ENCODE data around the gene PRRG1. TPM values are rescaled to one million over a fixed set of nuclear protein-coding genes. Genes with fewer than 3 reads are reported as not detected.

The PRRG1 gene
- total RNA-seq, 1 experiment from 2014 or later: 9.0 TPM

- no peak overlapping the region for H3K4me2 ChIP-seq (ENCODE audit: insufficient read depth, insufficient read length, low read length)
- no peak overlapping the region for H3K23ac ChIP-seq (ENCODE audit: insufficient read length, low read depth, low read length)
- H2BK20ac ChIP-seq (ENCODE audit: low read depth, low read length, poor library complexity, severe bottlenecking): no peak overlapping the region
- H3K4ac ChIP-seq (ENCODE audit: low read depth, low read length): no peak overlapping the region
- no peak overlapping the region for H4K91ac ChIP-seq (ENCODE audit: insufficient read length, low read depth, low read length)
- H2AK5ac ChIP-seq (ENCODE audit: insufficient read length, low read length): no peak overlapping the region
- no peak overlapping the region for H4K5ac ChIP-seq (ENCODE audit: insufficient read length, low read depth, low read length)
- 0 out of 2 replicates have a peak, but pooled peaks cover 1% of the 10 kb centered on the region for H3K79me2 ChIP-seq (ENCODE audit: insufficient read depth, low read length)
- no peak overlapping the region for H3T11ph ChIP-seq (ENCODE audit: low read length)
- Mint-ChIP-seq H3K27ac (no peak overlapping the region), H3K4me3 (no peak overlapping the region), H3K4me1 (no peaks in the 10 kb centered on the region), H3K27me3 (ENCODE audit: low read depth) (no peaks in the 10 kb centered on the region), H3K9me3 (peaks cover 16 to 30% of the 10 kb centered on the region in 2 experiments; a peak in 4 of 5 replicates), H3K36me3 (ENCODE audit: insufficient read depth in 1 of 3, low read depth in 3 of 3) (peaks cover 0 to 4% (median 2%) of the 10 kb centered on the region in 3 experiments; a peak in 1 of 7 replicates)
- H3K9me3 ChIP-seq (ENCODE audit: control insufficient read depth, low read depth, low read length): no peaks in the 10 kb centered on the region
- no peaks in the 10 kb centered on the region for H4K20me1 ChIP-seq (ENCODE audit: control insufficient read depth, insufficient read depth, insufficient read length)
- no peak overlapping the region for H2BK5ac ChIP-seq (ENCODE audit: insufficient read length, low read length)
- H2BK15ac ChIP-seq (ENCODE audit: low read depth, low read length): no peak overlapping the region
- no peak for DNase-seq
- H2BK120ac ChIP-seq (ENCODE audit: low read depth, low read length, poor library complexity, severe bottlenecking): no peak overlapping the region
- H3K27ac ChIP-seq (ENCODE audit: insufficient read length, low read depth, low read length): no peak overlapping the region
- TF ChIP-seq, protein P1, sequence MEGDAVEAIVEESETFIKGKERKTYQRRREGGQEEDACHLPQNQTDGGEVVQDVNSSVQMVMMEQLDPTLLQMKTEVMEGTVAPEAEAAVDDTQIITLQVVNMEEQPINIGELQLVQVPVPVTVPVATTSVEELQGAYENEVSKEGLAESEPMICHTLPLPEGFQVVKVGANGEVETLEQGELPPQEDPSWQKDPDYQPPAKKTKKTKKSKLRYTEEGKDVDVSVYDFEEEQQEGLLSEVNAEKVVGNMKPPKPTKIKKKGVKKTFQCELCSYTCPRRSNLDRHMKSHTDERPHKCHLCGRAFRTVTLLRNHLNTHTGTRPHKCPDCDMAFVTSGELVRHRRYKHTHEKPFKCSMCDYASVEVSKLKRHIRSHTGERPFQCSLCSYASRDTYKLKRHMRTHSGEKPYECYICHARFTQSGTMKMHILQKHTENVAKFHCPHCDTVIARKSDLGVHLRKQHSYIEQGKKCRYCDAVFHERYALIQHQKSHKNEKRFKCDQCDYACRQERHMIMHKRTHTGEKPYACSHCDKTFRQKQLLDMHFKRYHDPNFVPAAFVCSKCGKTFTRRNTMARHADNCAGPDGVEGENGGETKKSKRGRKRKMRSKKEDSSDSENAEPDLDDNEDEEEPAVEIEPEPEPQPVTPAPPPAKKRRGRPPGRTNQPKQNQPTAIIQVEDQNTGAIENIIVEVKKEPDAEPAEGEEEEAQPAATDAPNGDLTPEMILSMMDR (conservative IDR thresholded peaks at IDR 0.05): no peak
- no peak overlapping the region for H3K18ac ChIP-seq (ENCODE audit: insufficient read length, low read depth, low read length)
- no peaks in the 10 kb centered on the region for H3K79me1 ChIP-seq (ENCODE audit: insufficient read depth, low read depth, low read length, poor library complexity, severe bottlenecking)
- no peak overlapping the region for H3K9ac ChIP-seq (ENCODE audit: extremely low read depth, insufficient read length, low read length)
- WGBS (ENCODE audit: extremely low coverage, insufficient read length, low lambda C conversion rate): no CpG with 5 or more reads among the region's 3 CpGs
- no peak overlapping the region for H4K8ac ChIP-seq (replicated peaks; ENCODE audit: insufficient read length, low read depth, low read length)
- no peak overlapping the region for H3K14ac ChIP-seq (ENCODE audit: insufficient read depth, low read length)
- H3K4me1 ChIP-seq (ENCODE audit: insufficient read depth, low read length): no peaks in the 10 kb centered on the region
- H3K56ac ChIP-seq (ENCODE audit: insufficient read length, low read depth, low read length): no peak overlapping the region
- no peak overlapping the region for H2AFZ ChIP-seq (ENCODE audit: low read length)
- H3K23me2 ChIP-seq (ENCODE audit: insufficient read length, low read depth, low read length, poor library complexity, severe bottlenecking): no peaks in the 10 kb centered on the region
- no peak overlapping the region for H2BK12ac ChIP-seq (ENCODE audit: insufficient read length, low read depth, low read length)
- H3K27me3 ChIP-seq (ENCODE audit: insufficient read depth, low read length): no peaks in the 10 kb centered on the region
Measured at GRCh38 chrX:37420756-37421155, 71.6 kb downstream of the PRRG1 start.
